Central memory CD8-positive, alpha-beta T cell (primary cell): ENCODE results near the gene SLC44A3.

Experiments
- ATAC-seq: fragments of 150-1000 bp; cut with Tn5 transposase; replicated peaks from 2 replicates; pipeline ENCODE4 v1.10.0; 2022; ENCODE audit warnings: mild to moderate bottlenecking, moderate FRiP score, moderate number of reproducible peaks; ENCODE audit not compliant: poor library complexity, severe bottlenecking; ENCODE audit errors: extremely low read depth
- DNase-seq, 2 donors: peaks; one replicate each; pipeline ENCODE4 v3.0.0; 2021; ENCODE audit warnings: low spot score in 2 of 2
- H3K27ac Mint-ChIP-seq: one replicate; pipeline ENCODE4 v1.8.0; 2022; ENCODE audit warnings: low read depth, mild to moderate bottlenecking, moderate library complexity, mixed read lengths
- H3K27me3 Mint-ChIP-seq: one replicate; pipeline ENCODE4 v1.8.0; 2022; ENCODE audit warnings: mixed read lengths
- H3K36me3 Mint-ChIP-seq: one replicate; pipeline ENCODE4 v1.8.0; 2022; ENCODE audit warnings: mild to moderate bottlenecking, moderate library complexity, mixed read lengths; ENCODE audit not compliant: insufficient read depth
- H3K4me1 Mint-ChIP-seq: one replicate; pipeline ENCODE4 v1.8.0; 2022; ENCODE audit warnings: mixed read lengths
- H3K4me3 Mint-ChIP-seq: one replicate; pipeline ENCODE4 v1.8.0; 2022; ENCODE audit warnings: mild to moderate bottlenecking, moderate library complexity, mixed read lengths
- H3K9me3 Mint-ChIP-seq: one replicate; pipeline ENCODE4 v1.8.0; 2022; ENCODE audit warnings: mixed read lengths

SLC44A3 gene

GRCh38 chr1:94912263-94913184 lies 92.4 kb downstream of the SLC44A3 start:
- ATAC-seq (no peak), DNase-seq (no peak)
- Mint-ChIP-seq H3K4me3 (no peak overlapping the region), H3K27ac (no peak overlapping the region), H3K27me3 (peaks cover 81% of the 10 kb centered on the region), H3K4me1 (no peaks in the 10 kb centered on the region), H3K9me3 (no peaks in the 10 kb centered on the region), H3K36me3 (no peaks in the 10 kb centered on the region)

- Mint-ChIP-seq H3K9me3 (no peaks in the 10 kb centered on the region), H3K4me3 (no peak overlapping the region), H3K36me3 (no peaks in the 10 kb centered on the region), H3K27me3 (peaks cover 83% of the 10 kb centered on the region), H3K27ac (no peak overlapping the region), H3K4me1 (no peaks in the 10 kb centered on the region)
- DNase-seq, result no peak
- ATAC-seq, result no peak
These were observed 97.1 kb downstream of the SLC44A3 start for GRCh38 chr1:94917251-94917650.

- Mint-ChIP-seq H3K36me3 (no peaks in the 10 kb centered on the region), H3K27ac (no peak overlapping the region), H3K4me3 (no peak overlapping the region), H3K4me1 (peaks cover 6% of the 10 kb centered on the region), H3K9me3 (no peaks in the 10 kb centered on the region), H3K27me3 (peaks cover 87% of the 10 kb centered on the region)
- ATAC-seq, result no peak
- DNase-seq, result no peak
These were observed 99.3 kb downstream of the SLC44A3 start for GRCh38 chr1:94919241-94920030.

- ATAC-seq (no peak), DNase-seq (no peak)
- Mint-ChIP-seq H3K27ac (no peak overlapping the region), H3K36me3 (no peaks in the 10 kb centered on the region), H3K27me3 (peaks cover 88% of the 10 kb centered on the region), H3K4me1 (peaks cover 6% of the 10 kb centered on the region), H3K9me3 (no peaks in the 10 kb centered on the region), H3K4me3 (no peak overlapping the region)
These were observed 99.9 kb downstream of the SLC44A3 start for GRCh38 chr1:94920061-94920460.

GRCh38 chr1:94921977-94922376 lies 101.8 kb downstream of the SLC44A3 start:
- no peak overlapping the region for H3K27ac Mint-ChIP-seq
- H3K36me3 Mint-ChIP-seq, result no peaks in the 10 kb centered on the region
- H3K27me3 Mint-ChIP-seq, result peaks cover 82% of the 10 kb centered on the region
- H3K4me1 Mint-ChIP-seq, result peaks cover 6% of the 10 kb centered on the region
- DNase-seq (no peak), ATAC-seq (no peak)
- H3K9me3 Mint-ChIP-seq, result no peaks in the 10 kb centered on the region
- H3K4me3 Mint-ChIP-seq, result no peak overlapping the region

GRCh38 chr1:94922761-94923331 lies 102.7 kb downstream of the SLC44A3 start:
- DNase-seq (no peak), ATAC-seq (no peak)
- Mint-ChIP-seq H3K4me3 (no peak overlapping the region), H3K27ac (no peak overlapping the region), H3K4me1 (peaks cover 12% of the 10 kb centered on the region), H3K9me3 (no peaks in the 10 kb centered on the region), H3K36me3 (no peaks in the 10 kb centered on the region), H3K27me3 (peaks cover 80% of the 10 kb centered on the region)

GRCh38 chr1:94925004-94925403 lies 104.8 kb downstream of the SLC44A3 start:
- ATAC-seq (no peak), DNase-seq (no peak)
- Mint-ChIP-seq H3K4me3 (no peak overlapping the region), H3K27me3 (peaks cover 84% of the 10 kb centered on the region), H3K27ac (no peak overlapping the region), H3K36me3 (no peaks in the 10 kb centered on the region), H3K4me1 (peaks cover 14% of the 10 kb centered on the region), H3K9me3 (no peaks in the 10 kb centered on the region)

- Mint-ChIP-seq H3K27me3 (peaks cover 88% of the 10 kb centered on the region), H3K4me1 (peaks cover 14% of the 10 kb centered on the region), H3K27ac (no peak overlapping the region), H3K4me3 (peak overlapping the region; percentile 69), H3K36me3 (no peaks in the 10 kb centered on the region), H3K9me3 (no peaks in the 10 kb centered on the region)
- ATAC-seq (no peak), DNase-seq (no peak)
These were observed 105.5 kb downstream of the SLC44A3 start for GRCh38 chr1:94925561-94926125.

GRCh38 chr1:94926126-94926914 lies 106.2 kb downstream of the SLC44A3 start:
- Mint-ChIP-seq H3K27me3 (peaks cover 82% of the 10 kb centered on the region), H3K27ac (no peak overlapping the region), H3K4me3 (peak overlapping the region; percentile 69), H3K36me3 (no peaks in the 10 kb centered on the region), H3K9me3 (no peaks in the 10 kb centered on the region), H3K4me1 (peaks cover 14% of the 10 kb centered on the region)
- DNase-seq (no peak), ATAC-seq (no peak)

GRCh38 chr1:94926915-94927404 lies 106.8 kb downstream of the SLC44A3 start, which contains the start of gene CNN3:
CNN3 (minus strand) TSS chr1:94927110; CDS start chr1:94926894, 216 bp downstream.
- Mint-ChIP-seq H3K4me3 (peak within 1 kb of the TSS; percentile 73), H3K27ac (no peak within 1 kb of the TSS), H3K36me3 (no peaks in the 10 kb centered on the region), H3K4me1 (peaks cover 14% of the 10 kb centered on the region), H3K9me3 (no peaks in the 10 kb centered on the region), H3K27me3 (peaks cover 76% of the 10 kb centered on the region)
- ATAC-seq, result peak; percentile 66
- DNase-seq, result no peak

- ATAC-seq (no peak), DNase-seq (no peak)
- Mint-ChIP-seq H3K9me3 (no peaks in the 10 kb centered on the region), H3K27ac (no peak overlapping the region), H3K4me3 (peak overlapping the region; percentile 73), H3K27me3 (peaks cover 72% of the 10 kb centered on the region), H3K36me3 (no peaks in the 10 kb centered on the region), H3K4me1 (peaks cover 14% of the 10 kb centered on the region)
These were observed 107.4 kb downstream of the SLC44A3 start for GRCh38 chr1:94927405-94928175.
